DOHH2 (cell line): Measurements from ENCODE around the gene PLXND1.

ENCODE experiments used
- H3F3A ChIP-seq: fragments of 200-600 bp; sonication (generic), shearing (Covaris generic); 2 replicates; pipeline ENCODE4 v1.6.0; 2016; ENCODE audit warnings: antibody characterized with exemption, mild to moderate bottlenecking; ENCODE audit not compliant: control insufficient read depth, insufficient read depth
- H3K27ac ChIP-seq: fragments of 200-600 bp; sonication (generic); 2 replicates; pipeline ENCODE4 v1.5.1; 2014; ENCODE audit warnings: low read depth, mild to moderate bottlenecking, low read length, moderate library complexity
- H3K27me3 ChIP-seq: fragments of 200-600 bp; sonication (generic); 2 replicates; pipeline ENCODE4 v1.6.1; 2014; ENCODE audit warnings: mild to moderate bottlenecking, low read length, mixed read lengths; ENCODE audit not compliant: control insufficient read depth
- H3K36me3 ChIP-seq: fragments of 200-600 bp; sonication (generic); 2 replicates; pipeline ENCODE4 v1.6.1; 2014; ENCODE audit warnings: mild to moderate bottlenecking, low read length, moderate library complexity, mixed read lengths; ENCODE audit not compliant: control insufficient read depth
- H3K4me1 ChIP-seq: fragments of 200-600 bp; sonication (generic); 2 replicates; pipeline ENCODE4 v1.6.1; 2014; ENCODE audit warnings: mild to moderate bottlenecking, low read length, mixed read lengths; ENCODE audit not compliant: control insufficient read depth
- H3K4me2 ChIP-seq: fragments of 200-600 bp; sonication (generic); 2 replicates; pipeline ENCODE4 v1.6.0; 2014; ENCODE audit warnings: mild to moderate bottlenecking, low read length, moderate library complexity
- H3K4me3 ChIP-seq: fragments of 200-600 bp; sonication (generic); 2 replicates; pipeline ENCODE4 v1.5.1; 2014; ENCODE audit warnings: mild to moderate bottlenecking, low read length, mixed read lengths
- H3K79me2 ChIP-seq: fragments of 200-600 bp; sonication (generic); 2 replicates; pipeline ENCODE4 v1.6.1; 2014; ENCODE audit warnings: mild to moderate bottlenecking, low read length, mixed read lengths; ENCODE audit not compliant: control insufficient read depth
- H3K9me2 ChIP-seq: fragments of 200-600 bp; sonication (generic); replicated peaks from 2 replicates; pipeline ENCODE4 v1.6.1; 2014; ENCODE audit warnings: mild to moderate bottlenecking, low read length, mixed read lengths; ENCODE audit not compliant: control insufficient read depth
- H3K9me3 ChIP-seq: fragments of 200-600 bp; sonication (generic); 2 replicates; pipeline ENCODE4 v1.6.1; 2014; ENCODE audit warnings: antibody characterized with exemption, low read length, mixed read lengths; ENCODE audit not compliant: control insufficient read depth, insufficient read depth
- H4K20me1 ChIP-seq: fragments of 200-600 bp; sonication (generic); 2 replicates; pipeline ENCODE4 v1.6.0; 2014; ENCODE audit warnings: low read depth, mild to moderate bottlenecking, antibody characterized with exemption, low read length, moderate library complexity; ENCODE audit not compliant: control insufficient read depth, insufficient read depth
- CTCF ChIP-seq: fragments of 200-600 bp; sonication (generic); IDR thresholded peaks from one replicate; pipeline ENCODE4 v1.5.1; 2014; ENCODE audit warnings: antibody characterized with exemption, mild to moderate bottlenecking, low read depth, low read length; ENCODE audit not compliant: poor library complexity, severe bottlenecking
- EZH2phosphoT487 ChIP-seq: fragments of 200-600 bp; sonication (generic); IDR thresholded peaks from 2 replicates; pipeline ENCODE4 v1.6.1; 2017; ENCODE audit warnings: borderline replicate concordance, mild to moderate bottlenecking, antibody characterized with exemption, low read length, moderate library complexity, mixed read lengths

Gene PLXND1

GRCh38 chr3:129587566-129588210 lies 18.8 kb downstream of the PLXND1 start:
- H4K20me1 ChIP-seq, result no peaks in the 10 kb centered on the region
- H3K36me3 ChIP-seq, result no peaks in the 10 kb centered on the region
- H3K79me2 ChIP-seq, result no peaks in the 10 kb centered on the region
- no peak overlapping the region for H3K27ac ChIP-seq
- no peaks in the 10 kb centered on the region for H3K9me3 ChIP-seq
- TF ChIP-seq EZH2phosphoT487, result no peak
- no peak for TF ChIP-seq CTCF
- H3K4me3 ChIP-seq, result no peak overlapping the region
- H3K4me1 ChIP-seq, result peaks cover 21% of the 10 kb centered on the region
- H3K4me2 ChIP-seq, result no peak overlapping the region
- 0 out of 2 replicates have a peak, but pooled peaks cover 3% of the 10 kb centered on the region for H3K27me3 ChIP-seq
- H3K9me2 ChIP-seq, result no peaks in the 10 kb centered on the region
- H3F3A ChIP-seq, result 0 out of 2 replicates have a peak, but pooled peaks cover 2% of the 10 kb centered on the region

- Histone ChIP-seq H3K36me3 (no peaks in the 10 kb centered on the region), H3K4me1 (peaks cover 17% of the 10 kb centered on the region), H3K79me2 (no peaks in the 10 kb centered on the region), H3K4me2 (no peak overlapping the region), H3K27ac (no peak overlapping the region), H3K4me3 (no peak overlapping the region), H3K27me3 (0 out of 2 replicates have a peak, but pooled peaks cover under 1% of the 10 kb centered on the region), H4K20me1 (no peaks in the 10 kb centered on the region), H3K9me2 (no peaks in the 10 kb centered on the region), H3F3A (peaks cover 2% of the 10 kb centered on the region; the same call in 1 of the 2 replicates), H3K9me3 (no peaks in the 10 kb centered on the region)
- TF ChIP-seq EZH2phosphoT487 (no peak), CTCF (no peak)
These were observed 19.6 kb downstream of the PLXND1 start for GRCh38 chr3:129586746-129587430.

- TF ChIP-seq EZH2phosphoT487 (no peak), CTCF (no peak)
- no peaks in the 10 kb centered on the region for H3K79me2 ChIP-seq
These were observed 20.4 kb downstream of the PLXND1 start for GRCh38 chr3:129585949-129586657.

More at GRCh38 chr3:129585949-129586657, 20.4 kb downstream of the PLXND1 start:
- no peaks in the 10 kb centered on the region for H3K9me3 ChIP-seq
- H3K27ac ChIP-seq, result no peak overlapping the region
- H3K9me2 ChIP-seq, result no peaks in the 10 kb centered on the region
- no peaks in the 10 kb centered on the region for H4K20me1 ChIP-seq
- no peak overlapping the region for H3K4me3 ChIP-seq
- no peak overlapping the region for H3K4me2 ChIP-seq
- peaks cover 14% of the 10 kb centered on the region for H3K4me1 ChIP-seq
- H3K36me3 ChIP-seq, result no peaks in the 10 kb centered on the region
- H3K27me3 ChIP-seq, result no peaks in the 10 kb centered on the region
- peaks cover 2% of the 10 kb centered on the region; the same call in 1 of the 2 replicates for H3F3A ChIP-seq
